Keratinocyte (primary cell): ENCODE measurements around the gene RIOK2. TPM values are rescaled to one million over a fixed set of nuclear protein-coding genes. Genes with fewer than 3 reads are reported as not detected.

Experiments
- DNase-seq: peaks from one replicate; pipeline ENCODE4 v3.0.0-alpha.2; 2011; ENCODE audit warnings: low read depth, missing footprints, low spot score
- FAIRE-seq: peaks from 2 replicates; lab custom pipeline; 2011; peaks lifted over from hg19 to GRCh38; lab: Jason Lieb, UNC
- H2AFZ ChIP-seq: 2 replicates; pipeline ENCODE4 v1.6.0; 2012; ENCODE audit warnings: low read length, control low read depth, inconsistent platforms; ENCODE audit not compliant: control insufficient read depth
- H3K27ac ChIP-seq: 2 replicates; pipeline ENCODE4 v1.5.1; 2011; ENCODE audit warnings: low read length; ENCODE audit not compliant: control insufficient read depth, insufficient read depth
- H3K27me3 ChIP-seq: 3 replicates; pipeline ENCODE4 v1.6.0; 2011; ENCODE audit warnings: low read length; ENCODE audit not compliant: control insufficient read depth, insufficient read depth; ENCODE audit errors: extremely low read depth
- H3K36me3 ChIP-seq, 2 experiments: 2 replicates in 1 of 2; 3 replicates in 1 of 2; pipeline ENCODE4 v1.5.1; 2011; ENCODE audit warnings: low read length in 2 of 2, mild to moderate bottlenecking in 1 of 2; ENCODE audit not compliant: control insufficient read depth in 2 of 2, insufficient read depth in 2 of 2; ENCODE audit errors: extremely low read depth in 1 of 2
- H3K4me1 ChIP-seq: 3 replicates; pipeline ENCODE4 v1.5.1; 2011; ENCODE audit warnings: low read length; ENCODE audit not compliant: control insufficient read depth, insufficient read depth; ENCODE audit errors: extremely low read depth
- H3K4me2 ChIP-seq: 3 replicates; pipeline ENCODE4 v1.6.0; 2011; ENCODE audit warnings: low read depth, low read length; ENCODE audit not compliant: control insufficient read depth, insufficient read depth; ENCODE audit errors: extremely low read depth
- H3K4me3 ChIP-seq, 3 experiments: fragments of 200-600 bp in 1 of 3; sonication (generic) in 1 of 3; 2 replicates in 2 of 3; 3 replicates in 1 of 3; pipeline ENCODE4 v1.5.1; 2011 to 2016; ENCODE audit warnings: low read length in 3 of 3, mild to moderate bottlenecking in 3 of 3, control low read depth in 2 of 3, inconsistent platforms in 1 of 3, low read depth in 1 of 3, mixed read lengths in 1 of 3, mixed run types in 1 of 3, moderate library complexity in 1 of 3; ENCODE audit not compliant: control insufficient read depth in 2 of 3, insufficient read depth in 2 of 3; ENCODE audit errors: extremely low read depth in 1 of 3
- H3K79me2 ChIP-seq: 2 replicates; pipeline ENCODE4 v1.6.0; 2012; ENCODE audit warnings: low read length; ENCODE audit not compliant: control insufficient read depth, insufficient read depth
- H3K9ac ChIP-seq: 3 replicates; pipeline ENCODE4 v1.6.0; 2011; ENCODE audit warnings: low read length; ENCODE audit not compliant: control insufficient read depth, insufficient read depth; ENCODE audit errors: extremely low read depth
- H3K9me1 ChIP-seq: 3 replicates; pipeline ENCODE4 v1.6.0; 2011; ENCODE audit warnings: low read length; ENCODE audit not compliant: control insufficient read depth, insufficient read depth; ENCODE audit errors: extremely low read depth
- H3K9me3 ChIP-seq: 2 replicates; pipeline ENCODE4 v1.5.1; 2012; ENCODE audit warnings: low read depth, low read length; ENCODE audit not compliant: control insufficient read depth
- H4K20me1 ChIP-seq: 3 replicates; pipeline ENCODE4 v1.6.0; 2011; ENCODE audit warnings: low read length; ENCODE audit not compliant: control insufficient read depth, insufficient read depth; ENCODE audit errors: extremely low read depth
- CTCF ChIP-seq, 3 experiments: IDR thresholded peaks in 1 of 3; conservative IDR thresholded peaks in 1 of 3; optimal IDR thresholded peaks in 1 of 3; 2 replicates in 2 of 3; 3 replicates in 1 of 3; pipeline versions ENCODE3 to v1.5.1; 2011; ENCODE audit warnings: low read length in 3 of 3, mild to moderate bottlenecking in 3 of 3, moderate library complexity in 2 of 3, control low read depth in 1 of 3, inconsistent platforms in 1 of 3; ENCODE audit not compliant: insufficient read depth in 2 of 3; ENCODE audit errors: extremely low read depth in 1 of 3
- EZH2 ChIP-seq: IDR thresholded peaks from one replicate; pipeline ENCODE4 v1.6.1; 2012; ENCODE audit warnings: inconsistent platforms, mild to moderate bottlenecking, low read length, moderate library complexity
- dilution Hi-C: fragments of 300-500 bp; cut with MboI; formaldehyde crosslinking; loops from one replicate; pipeline ENCODE4 v1.7.0; 2020; ENCODE audit warnings: low sequenced_read_pairs; ENCODE audit not compliant: extremely low pct_ligation_motif_present
- polyA plus RNA-seq, 5 experiments: library from polyadenylated mRNA; depleted of rRNA in 3 of 5; stranded (reverse) in 3 of 5; stranded (forward) in 1 of 5; unstranded in 1 of 5; fragments of >200 nt; gene quantifications; 1 replicate in 1 of 5; 2 replicates in 3 of 5; 3 replicates in 1 of 5; pipeline versions ENCODE4 v1.2.1 to v1.2.3, GENCODE V29; 2011 to 2012; ENCODE audit warnings: missing spikeins in 2 of 5, low read depth in 1 of 5, low replicate concordance in 1 of 5

The RIOK2 gene
- polyA plus RNA-seq, 1 donor (not counting 4 experiments of a cell fraction or from before 2014, with no cell fraction given) = 34.5 TPM

DNA sequence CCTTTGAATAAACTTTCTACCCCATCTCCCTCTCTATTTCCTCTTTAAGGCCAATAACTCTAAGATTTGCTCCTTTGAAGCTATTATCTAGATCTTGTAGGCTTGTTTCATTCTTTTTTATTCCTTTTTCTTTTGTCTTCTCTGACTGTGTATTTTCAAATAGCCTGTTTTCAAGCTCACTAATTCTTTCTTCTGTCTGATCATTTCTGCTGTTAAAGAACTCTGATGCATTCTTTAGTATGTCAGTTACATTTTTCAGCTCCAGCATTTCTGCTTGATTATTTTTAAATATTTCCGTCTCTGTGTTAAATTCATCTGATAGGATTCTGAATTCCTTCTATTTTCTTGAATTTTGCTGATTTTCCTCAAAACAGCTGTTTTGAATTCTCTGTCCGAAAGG lies 25.4 kb downstream of the RIOK2 start:
- H4K20me1 ChIP-seq = no peaks in the 10 kb centered on the region
- no peak overlapping the region for H3K4me3 ChIP-seq
- H3K27ac ChIP-seq = no peak overlapping the region
- H2AFZ ChIP-seq = no peak overlapping the region
- no peaks in the 10 kb centered on the region for H3K9me3 ChIP-seq
- no peaks in the 10 kb centered on the region for H3K9me1 ChIP-seq
- no peaks in the 10 kb centered on the region for H3K4me1 ChIP-seq
- no peaks in the 10 kb centered on the region for H3K79me2 ChIP-seq
- FAIRE-seq (no peak), DNase-seq (no peak)
- no peak overlapping the region for H3K4me2 ChIP-seq
- no peaks in the 10 kb centered on the region for H3K27me3 ChIP-seq
- peaks cover 4 to 6% of the 10 kb centered on the region in 2 experiments for H3K36me3 ChIP-seq
- dilution Hi-C loops = loop anchor here (25.0 kb wide), 1 partner anchor 120 kb away; no protein-coding TSS in a partner anchor
- TF ChIP-seq CTCF (optimal IDR thresholded peaks at IDR 0.05 in 1 of 3, IDR thresholded peaks at IDR 0.05 in 1 of 3, conservative IDR thresholded peaks at IDR 0.05 in 1 of 3; ENCODE audit: extremely low read depth in 1 of 3, insufficient read depth in 2 of 3, low read length in 3 of 3) (no peak), EZH2 (no peak)
- no peak overlapping the region for H3K9ac ChIP-seq

- Histone ChIP-seq H3K4me2 (no peak overlapping the region), H3K9me1 (no peaks in the 10 kb centered on the region), H3K9me3 (no peaks in the 10 kb centered on the region), H3K27me3 (no peaks in the 10 kb centered on the region), H3K27ac (no peak overlapping the region), H3K4me3 (no peak overlapping the region), H3K79me2 (no peaks in the 10 kb centered on the region), H3K36me3 (no peaks in the 10 kb centered on the region), H3K9ac (no peak overlapping the region), H2AFZ (no peak overlapping the region), H4K20me1 (no peaks in the 10 kb centered on the region), H3K4me1 (no peaks in the 10 kb centered on the region)
- no peak for TF ChIP-seq EZH2
- no peak for TF ChIP-seq CTCF (optimal IDR thresholded peaks at IDR 0.05 in 1 of 3, IDR thresholded peaks at IDR 0.05 in 1 of 3, conservative IDR thresholded peaks at IDR 0.05 in 1 of 3; ENCODE audit: extremely low read depth in 1 of 3, insufficient read depth in 2 of 3, low read length in 3 of 3)
- FAIRE-seq = no peak
- dilution Hi-C loops = loop anchor here (25.0 kb wide), 1 partner anchor 114 kb away; no protein-coding TSS in a partner anchor
- no peak for DNase-seq
Measured at GRCh38 chr5:97151370-97151769, 31.7 kb downstream of the RIOK2 start.
